Colon (tissue), 2 donors: ENCODE results near the gene NDUFB1.

ENCODE experiments used
- FAIRE-seq: peaks from 2 replicates; lab custom pipeline; 2012; peaks lifted over from hg19 to GRCh38; lab: Jason Lieb, UNC
- donor health status: control.
- donor health status: control.

NDUFB1 gene

DNA sequence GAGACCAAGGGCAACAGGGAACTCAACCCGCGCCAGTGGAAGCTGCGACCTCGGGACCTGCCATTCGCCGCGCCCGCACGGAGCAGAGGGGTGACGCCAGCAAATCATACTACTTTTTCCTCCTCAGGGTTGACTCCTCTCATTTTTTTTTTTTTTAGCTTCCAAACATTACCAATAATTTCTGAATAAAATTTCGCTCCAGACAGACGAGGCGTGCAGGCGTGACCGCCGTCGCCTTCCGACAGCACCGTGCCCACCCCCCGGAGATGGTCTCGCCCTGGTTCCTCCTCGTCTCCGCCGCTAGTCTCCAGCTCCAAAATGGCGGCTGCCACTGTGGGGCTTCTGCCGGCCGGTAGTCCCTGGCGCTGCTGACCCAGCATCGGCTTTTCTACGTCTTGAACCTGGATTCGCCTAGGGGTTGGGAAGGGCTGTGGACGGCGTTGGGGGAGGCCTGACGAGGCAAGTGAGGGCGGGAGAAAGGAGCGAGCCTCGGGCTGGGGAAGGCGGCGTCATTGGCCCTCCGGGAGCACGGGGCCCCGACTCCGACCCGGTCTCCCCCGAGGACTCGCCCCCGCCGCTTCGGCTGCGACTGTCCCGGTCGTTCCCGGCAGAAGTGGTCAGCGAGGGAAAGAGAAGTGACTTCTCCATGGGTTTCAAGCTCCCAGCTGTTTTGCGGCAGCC is at the start of gene NDUFB1, which contains the start of gene CPSF2:
Gene NDUFB1 (minus strand): TSS at position 37 of the 681 bp plus-strand sequence. CDS start 4,069 bp downstream, outside the sequence.
Gene CPSF2 (plus strand): TSS at position 300 of the 681 bp plus-strand sequence. CDS start 9,016 bp downstream, outside the sequence.
- FAIRE-seq = no peak

DNA sequence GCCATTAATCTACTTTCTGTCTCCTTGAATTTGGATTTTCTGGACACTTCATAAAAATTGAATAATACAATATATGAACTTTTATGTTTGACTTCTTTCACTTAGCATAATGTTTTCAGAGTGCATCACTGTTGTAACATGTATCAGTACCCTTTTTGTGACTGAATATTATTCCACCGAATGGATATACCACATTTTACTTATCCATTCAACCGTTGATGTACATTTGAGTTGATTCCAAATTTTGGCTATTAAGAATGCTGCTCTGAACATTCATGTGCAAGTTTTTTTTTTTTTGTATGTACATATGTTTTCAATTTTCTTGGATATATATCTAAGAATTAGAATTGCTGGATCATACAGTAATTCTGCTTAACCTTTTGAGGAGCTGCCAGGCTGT is 43.5 kb upstream of the NDUFB1 start:
- no peak for FAIRE-seq

DNA sequence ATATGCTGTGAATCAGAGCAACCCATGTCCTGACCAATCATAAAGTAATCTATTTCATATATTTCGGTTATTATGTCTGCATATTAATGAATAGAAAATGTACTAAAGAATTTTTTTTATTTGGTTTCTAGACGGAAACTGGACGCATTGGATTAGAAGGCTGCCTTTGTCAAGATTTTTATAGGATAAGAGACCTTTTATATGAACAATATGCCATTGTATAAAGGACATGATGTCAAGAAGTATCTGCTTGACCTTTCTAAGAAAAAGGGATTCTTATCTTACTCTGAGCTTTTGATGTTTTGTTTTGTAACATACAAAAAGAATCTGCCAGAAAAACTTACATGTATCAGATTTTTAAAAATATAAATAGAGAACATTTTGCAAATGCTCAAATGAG is 40.0 kb upstream of the NDUFB1 start:
- no peak for FAIRE-seq

DNA sequence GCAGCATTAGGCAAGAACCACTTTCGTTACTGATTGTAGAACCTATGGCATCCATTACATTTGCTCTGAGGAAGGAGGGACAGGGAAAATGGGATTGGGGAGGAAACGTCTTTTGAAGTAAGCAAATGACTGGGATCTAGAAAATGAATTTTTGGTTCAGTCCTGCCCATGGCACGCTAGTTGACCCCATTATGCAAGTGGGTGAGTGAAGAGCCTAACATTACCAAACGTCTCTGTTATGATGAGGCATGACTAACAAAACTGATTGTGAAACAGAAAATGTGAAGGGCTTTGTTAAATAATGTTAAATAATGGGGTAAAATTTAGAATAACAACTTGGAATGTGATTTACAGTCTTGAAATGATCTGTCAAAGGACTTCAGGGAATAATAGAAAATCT is 39.1 kb upstream of the NDUFB1 start:
- no peak for FAIRE-seq

DNA sequence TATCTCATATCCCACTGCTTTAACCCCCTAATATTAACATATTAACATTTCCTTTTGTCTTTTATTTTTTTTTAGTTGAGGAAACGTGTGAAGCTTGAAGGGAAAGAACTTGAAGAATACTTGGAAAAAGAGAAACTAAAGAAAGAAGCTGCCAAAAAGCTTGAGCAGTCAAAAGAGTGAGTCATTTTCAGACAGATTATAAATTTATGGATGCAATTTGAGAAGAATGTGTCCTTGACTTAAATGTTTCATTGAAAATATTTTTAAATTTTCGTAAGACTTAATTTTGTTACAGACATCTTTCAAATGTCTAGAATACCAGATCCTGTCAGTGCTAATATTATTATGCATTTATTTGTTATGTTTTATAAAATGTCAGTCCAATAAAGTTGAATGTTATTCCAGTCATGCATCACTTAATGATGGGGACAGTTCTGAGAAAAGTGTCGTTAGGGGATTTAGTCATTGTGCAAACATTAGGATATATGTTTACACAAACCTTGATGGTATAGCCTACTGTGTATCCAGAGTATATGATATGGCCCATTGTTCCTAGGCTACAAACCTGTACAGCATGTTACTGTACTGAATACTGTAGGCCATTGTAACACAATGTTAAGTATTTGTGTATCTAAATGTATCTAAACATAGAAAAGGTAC is 32.9 kb upstream of the NDUFB1 start:
- no peak for FAIRE-seq

DNA sequence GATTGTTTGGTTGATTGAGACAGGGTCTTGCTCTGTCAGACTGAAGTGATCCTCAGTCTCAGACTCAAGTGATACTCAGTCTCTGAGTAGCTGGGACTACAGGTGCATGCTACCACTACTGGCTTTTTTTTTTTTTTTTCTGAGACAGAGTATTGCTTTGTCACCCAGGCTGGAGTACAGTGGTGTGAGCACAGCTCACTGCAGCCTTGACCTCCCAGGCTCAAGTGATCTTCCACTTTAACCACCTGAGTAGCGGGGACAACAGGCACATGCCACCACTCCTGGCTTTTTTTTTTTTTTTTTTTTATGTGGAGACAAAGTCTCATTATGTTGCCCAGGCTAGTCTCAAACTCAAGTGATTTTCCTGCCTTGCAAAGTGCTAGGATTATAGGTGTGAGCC is 32.1 kb upstream of the NDUFB1 start:
- FAIRE-seq = no peak

DNA sequence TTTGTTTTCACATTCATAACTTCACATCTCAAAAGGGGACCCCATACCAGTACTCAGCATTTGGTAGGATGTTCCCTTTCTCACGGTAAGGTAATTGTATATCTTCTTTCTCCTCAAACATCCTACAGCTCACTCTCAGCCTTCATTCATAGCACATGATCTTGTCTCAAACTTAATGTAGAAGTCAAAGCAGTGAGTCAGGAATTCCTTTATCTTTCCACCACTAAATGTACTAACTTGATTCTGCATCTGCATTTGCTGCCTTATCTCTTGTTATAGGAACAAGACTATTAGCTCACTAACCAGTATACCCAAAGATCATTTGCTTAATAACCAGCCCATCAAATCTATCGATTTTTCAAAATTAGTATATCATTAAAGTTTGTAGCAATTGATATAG is 23.2 kb upstream of the NDUFB1 start:
- no peak for FAIRE-seq

DNA sequence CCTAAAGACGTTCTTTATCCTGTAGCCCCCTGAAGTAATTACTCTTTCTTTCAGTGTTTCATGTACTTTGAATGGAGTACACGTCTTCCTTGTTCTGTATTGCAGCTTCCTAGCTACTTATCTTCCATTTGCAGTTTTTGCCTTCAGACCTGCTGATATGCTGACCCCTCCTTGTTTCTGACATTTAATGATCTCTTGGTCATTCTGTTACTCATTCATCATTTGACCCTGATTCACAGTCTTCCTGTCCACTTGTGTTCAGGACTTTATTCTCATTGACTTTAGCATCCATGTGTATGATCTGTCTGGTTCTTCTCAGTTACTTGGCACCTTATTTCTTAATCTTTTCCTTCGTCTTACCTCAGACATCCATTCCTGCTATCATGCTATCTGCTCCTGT is 22.5 kb upstream of the NDUFB1 start:
- FAIRE-seq = no peak

DNA sequence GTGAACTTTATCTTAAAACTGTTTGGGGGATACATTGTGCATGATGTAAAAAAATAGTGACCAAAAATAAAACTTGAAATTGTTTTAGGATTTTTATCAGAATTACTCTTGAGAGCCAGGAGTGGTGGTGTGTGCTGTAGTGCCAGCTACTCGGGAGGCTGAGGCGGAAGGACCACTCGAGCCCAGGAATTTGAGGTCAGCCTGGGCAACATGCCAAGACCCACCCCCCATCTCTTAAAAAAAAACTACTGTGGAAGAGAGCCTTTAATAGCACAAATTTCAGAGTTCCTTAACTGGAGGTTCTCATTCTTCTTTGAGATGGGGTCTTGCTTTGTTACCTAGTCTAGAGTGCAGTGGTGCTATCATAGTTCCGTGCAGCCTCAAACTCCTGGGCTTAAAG is 21.8 kb upstream of the NDUFB1 start:
- no peak for FAIRE-seq

DNA sequence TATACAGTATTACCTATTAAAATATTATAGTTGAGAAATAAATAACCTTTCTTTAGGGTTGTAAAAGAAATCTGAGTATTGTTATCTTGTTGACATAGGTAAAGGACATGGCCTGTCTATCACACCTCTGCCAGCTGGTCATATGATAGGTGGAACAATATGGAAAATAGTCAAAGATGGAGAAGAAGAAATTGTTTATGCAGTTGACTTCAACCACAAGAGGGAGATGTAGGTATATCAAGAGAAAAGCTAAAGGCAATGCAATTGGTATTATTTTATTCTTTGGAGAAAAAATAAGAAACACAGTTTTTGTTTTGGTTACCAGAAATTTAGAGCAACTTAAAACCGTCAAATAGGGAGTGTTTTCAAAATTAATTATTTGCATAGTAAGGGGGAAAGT is 13.8 kb upstream of the NDUFB1 start:
- no peak for FAIRE-seq

DNA sequence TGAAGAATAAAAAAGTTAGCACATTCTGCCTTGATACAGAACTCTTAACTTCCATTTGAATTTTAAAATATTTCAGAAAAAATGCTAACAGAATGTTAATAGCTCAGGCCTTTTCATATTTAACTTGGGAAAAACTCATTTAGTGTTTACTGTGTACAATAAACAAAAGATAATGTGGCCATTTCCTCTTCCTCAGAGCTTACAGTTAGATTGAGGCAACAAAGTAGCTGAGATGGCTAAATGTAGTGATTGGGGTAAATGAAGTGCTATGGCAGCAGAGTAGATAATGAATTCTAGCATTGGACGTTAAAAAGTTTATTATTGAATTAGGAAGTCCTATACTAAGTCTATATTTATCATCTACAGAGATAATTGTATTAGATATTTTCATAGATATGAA is 12.9 kb upstream of the NDUFB1 start:
- FAIRE-seq = no peak

DNA sequence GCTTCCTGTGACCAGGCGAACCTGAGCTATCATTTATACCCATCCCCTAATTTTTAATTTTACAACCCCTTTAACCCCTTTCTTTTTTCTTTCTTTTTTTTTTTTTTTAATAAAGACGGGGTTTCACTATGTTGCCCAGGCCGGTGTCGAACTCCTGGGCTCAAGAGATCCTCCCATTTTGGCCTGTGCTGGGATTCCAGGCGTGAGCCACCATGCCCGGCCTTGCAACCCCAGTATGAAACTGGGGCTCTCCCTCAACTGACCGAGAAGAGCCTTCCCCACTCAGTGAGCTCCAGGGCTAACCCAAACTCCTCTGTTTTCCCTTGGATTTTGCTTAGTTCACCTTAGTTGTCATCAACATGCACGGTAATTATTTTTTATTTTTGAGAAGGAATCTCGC is 1.3 kb upstream of the NDUFB1 start:
- no peak for FAIRE-seq

- no peak for FAIRE-seq
These were observed 808 bp upstream of the NDUFB1 start for GRCh38 chr14:92122351-92122677.

DNA sequence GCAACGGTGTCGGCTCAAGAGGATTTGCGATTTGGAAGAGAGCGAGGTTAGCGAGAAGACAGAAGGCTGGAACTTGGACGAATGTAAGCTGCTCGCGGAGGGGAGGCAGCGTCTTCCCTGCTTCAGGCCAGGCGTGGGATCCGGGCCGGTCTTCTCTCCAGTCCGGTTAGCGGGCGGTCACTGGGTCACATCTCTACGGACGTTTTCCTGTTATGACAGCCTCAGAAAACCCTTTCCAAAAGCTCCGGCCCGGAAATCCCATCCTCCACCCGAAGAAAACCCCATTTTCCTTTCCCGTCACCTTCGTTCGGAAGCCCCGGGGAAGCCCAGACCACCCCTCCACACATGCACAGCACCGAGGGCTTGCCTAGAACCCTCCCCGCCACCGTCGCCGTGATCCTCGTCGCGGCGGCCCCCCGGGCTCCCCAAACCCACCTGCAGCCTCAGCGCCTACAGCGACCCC is 268 bp downstream of the NDUFB1 start:
- FAIRE-seq = no peak

DNA sequence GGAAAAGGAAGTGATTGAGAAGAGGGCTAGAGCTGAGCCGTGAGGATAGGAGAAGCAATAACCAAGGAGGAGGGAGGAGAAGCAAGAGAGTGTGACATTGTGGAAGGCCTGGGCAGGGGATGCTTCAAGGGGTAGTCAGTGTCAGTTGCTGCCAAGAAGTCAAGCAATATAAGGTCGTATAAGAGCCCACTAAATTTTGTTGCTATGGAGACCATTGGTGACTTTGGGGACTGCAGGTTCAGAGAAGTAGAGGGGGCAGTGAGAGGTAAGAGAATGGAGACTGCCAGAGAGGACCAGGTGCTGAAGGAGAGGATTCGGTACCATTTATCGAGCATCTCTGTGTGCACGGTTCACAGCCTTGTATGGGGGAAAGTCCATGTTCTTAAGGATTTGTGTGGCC is 12.0 kb downstream of the NDUFB1 start:
- no peak for FAIRE-seq

DNA sequence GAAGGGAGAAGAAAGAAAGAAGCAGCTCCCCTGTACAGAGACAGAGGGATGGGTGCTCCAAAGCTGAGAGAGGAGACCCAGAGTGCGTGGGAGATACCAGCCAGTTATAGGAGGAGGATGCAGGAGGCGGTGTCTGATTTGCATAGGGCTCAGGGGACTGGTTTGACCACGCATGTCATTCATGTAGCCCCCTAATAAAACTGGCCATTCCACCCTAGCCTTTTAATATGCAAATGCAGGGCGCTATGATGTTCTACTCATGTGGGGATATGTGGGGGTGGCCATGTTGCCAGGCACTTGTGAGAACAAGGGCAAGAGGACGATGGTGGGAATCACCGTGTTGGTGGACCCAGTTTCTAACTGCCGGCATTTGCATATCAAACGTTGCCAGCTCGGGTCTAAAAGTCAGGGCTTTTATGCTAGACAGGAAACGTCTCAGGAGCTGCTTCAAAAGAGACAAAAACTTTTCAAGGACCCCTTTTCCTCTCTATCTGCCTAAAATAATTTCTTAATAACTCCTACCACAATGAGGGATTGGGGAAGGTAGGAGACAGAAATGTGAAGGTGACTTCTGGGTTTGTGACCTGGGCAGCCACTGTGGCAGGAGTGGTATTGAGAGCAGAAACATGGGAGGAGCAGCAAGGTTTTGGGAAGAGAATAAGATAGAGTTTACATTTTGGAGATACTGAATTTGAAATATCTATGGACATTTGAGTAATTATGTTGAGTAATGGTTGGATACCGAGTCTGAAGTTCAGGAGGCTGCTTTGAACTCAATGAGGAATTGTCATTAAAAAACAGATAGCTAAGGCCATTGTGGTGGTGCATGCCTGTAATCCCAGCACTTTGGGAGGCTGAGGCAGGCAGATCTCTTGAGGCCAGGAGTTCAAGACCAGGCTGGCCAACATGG is 12.9 kb downstream of the NDUFB1 start:
- FAIRE-seq = no peak

- no peak for FAIRE-seq
These were observed 15.2 kb downstream of the NDUFB1 start, which contains the start of gene ATXN3 for GRCh38 chr14:92106143-92106926. ATXN3 (minus strand) TSS chr14:92106582; CDS start chr14:92106552, 30 bp downstream.

DNA sequence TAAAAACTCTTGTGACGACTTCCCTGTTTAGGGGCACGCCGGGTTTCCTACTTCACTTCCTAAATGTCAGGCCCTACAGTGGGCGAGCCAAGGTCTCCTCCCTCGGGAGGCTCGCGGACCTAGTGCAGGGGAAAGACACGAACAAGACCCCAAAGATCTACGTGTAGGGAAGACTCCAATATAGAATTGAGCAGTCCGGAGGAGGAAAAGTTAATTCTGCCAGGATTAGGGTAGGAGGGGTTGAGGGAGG is 15.7 kb downstream of the NDUFB1 start:
- no peak for FAIRE-seq

- FAIRE-seq = no peak
These were observed 16.2 kb downstream of the NDUFB1 start for GRCh38 chr14:92105073-92105892.

DNA sequence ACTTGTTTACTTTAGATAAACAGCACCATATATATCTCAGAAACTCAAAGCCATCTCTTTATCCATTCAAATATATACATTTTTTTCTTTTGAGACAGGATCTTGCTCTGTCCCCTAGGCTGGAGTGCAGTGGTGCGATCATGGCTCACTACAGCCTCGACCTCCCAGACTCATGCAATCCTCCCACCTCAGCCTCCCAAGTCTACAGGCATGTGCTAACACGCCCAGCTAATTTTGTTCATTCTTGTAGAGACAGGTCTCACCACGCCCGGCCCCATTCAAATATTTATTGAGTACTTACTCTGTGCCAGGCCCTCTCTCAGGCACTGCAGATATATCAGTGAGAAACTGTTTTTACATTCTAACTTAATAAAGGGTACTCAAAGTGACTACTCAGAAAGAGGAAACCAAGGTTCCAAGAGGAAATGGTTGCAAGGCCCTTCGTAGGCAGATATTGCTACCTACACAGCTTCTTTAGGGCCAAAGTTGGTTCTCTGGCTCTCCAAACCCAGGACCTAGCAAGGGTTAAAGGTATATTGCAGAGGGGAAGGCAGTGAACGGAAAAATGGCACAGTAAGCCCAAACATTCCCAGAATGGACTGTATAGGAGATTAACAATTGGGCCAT is 18.0 kb downstream of the NDUFB1 start:
- no peak for FAIRE-seq

DNA sequence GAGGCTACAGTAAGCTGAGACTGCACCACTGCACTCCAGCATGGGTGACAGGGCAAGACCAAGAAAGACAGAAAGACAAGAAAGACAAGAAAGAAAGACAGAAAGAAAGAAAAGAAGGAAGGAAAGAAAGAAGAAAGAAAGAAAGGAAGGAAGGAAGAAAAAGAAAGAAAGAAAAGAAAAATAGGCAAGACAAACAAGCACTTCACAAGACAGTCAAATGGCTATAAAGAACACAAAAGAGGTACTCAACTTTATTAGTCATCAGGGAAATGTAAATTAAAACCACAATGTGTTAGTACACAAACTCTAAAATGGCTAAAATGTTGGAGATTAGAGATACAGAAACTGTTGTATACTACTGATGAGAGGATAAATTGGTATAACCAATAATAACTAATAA is 21.7 kb downstream of the NDUFB1 start:
- no peak for FAIRE-seq
